Ecto neural progenitor cell (in vitro differentiated cells): Measurements from ENCODE around the gene NRDE2.

ENCODE experiments used
- DNase-seq: peaks from one replicate; pipeline ENCODE4 v3.0.0-alpha.2; 2018; ENCODE audit warnings: low spot score

Gene NRDE2

GRCh38 chr14:90331497-90332270 is at the start of gene NRDE2:
Gene NRDE2 (minus strand): TSS chr14:90331941. CDS start chr14:90331904, 37 bp downstream.
- DNase-seq, result peak; percentile 99

- DNase-seq, result no peak
These were observed 49.5 kb upstream of the NRDE2 start for GRCh38 chr14:90381011-90381786.

GRCh38 chr14:90379106-90379505 is 47.4 kb upstream of the NRDE2 start:
- DNase-seq, result no peak

- no peak for DNase-seq
These were observed 46.5 kb upstream of the NRDE2 start for GRCh38 chr14:90378249-90378648.

GRCh38 chr14:90375934-90376333 is 44.2 kb upstream of the NRDE2 start:
- DNase-seq, result no peak

GRCh38 chr14:90374813-90375212 is 43.1 kb upstream of the NRDE2 start:
- no peak for DNase-seq

GRCh38 chr14:90373887-90374286 is 42.1 kb upstream of the NRDE2 start:
- no peak for DNase-seq

GRCh38 chr14:90368946-90369721 is 37.4 kb upstream of the NRDE2 start:
- DNase-seq, result no peak

- DNase-seq, result no peak
These were observed 30.8 kb upstream of the NRDE2 start for GRCh38 chr14:90362558-90362896.

- DNase-seq, result no peak
These were observed 30.3 kb upstream of the NRDE2 start for GRCh38 chr14:90361865-90362557.

- no peak for DNase-seq
These were observed 26.6 kb upstream of the NRDE2 start for GRCh38 chr14:90358359-90358758.

- DNase-seq, result no peak
These were observed 25.2 kb upstream of the NRDE2 start for GRCh38 chr14:90356925-90357324.

GRCh38 chr14:90355540-90356518 is 24.1 kb upstream of the NRDE2 start:
- no peak for DNase-seq

GRCh38 chr14:90354551-90355298 is 23.0 kb upstream of the NRDE2 start:
- DNase-seq, result no peak

- DNase-seq, result no peak
These were observed 18.0 kb upstream of the NRDE2 start for GRCh38 chr14:90349739-90350138.

- no peak for DNase-seq
These were observed 16.5 kb upstream of the NRDE2 start for GRCh38 chr14:90348270-90348669.

- no peak for DNase-seq
These were observed 13.5 kb upstream of the NRDE2 start for GRCh38 chr14:90345239-90345557.

- no peak for DNase-seq
These were observed 12.8 kb upstream of the NRDE2 start for GRCh38 chr14:90344331-90345238.

- no peak for DNase-seq
These were observed 10.6 kb upstream of the NRDE2 start for GRCh38 chr14:90342327-90342726.
